Skeletal muscle cell (primary cell): ENCODE measurements around the gene SPINK1.
"Not testable (repeated sequence)": the region's sequence is repeated elsewhere in the genome, so short reads cannot be mapped to it uniquely, and the experiment has no call there.

Experiments
- DNase-seq: peaks from one replicate; pipeline ENCODE4 v3.0.0-alpha.2; 2010; ENCODE audit warnings: low read depth
- H3K4me3 ChIP-seq: 2 replicates; pipeline ENCODE4 v1.5.1; 2011; ENCODE audit warnings: low read depth, mild to moderate bottlenecking, control low read depth, low read length, moderate library complexity

SPINK1 gene, protein sequence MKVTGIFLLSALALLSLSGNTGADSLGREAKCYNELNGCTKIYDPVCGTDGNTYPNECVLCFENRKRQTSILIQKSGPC

DNA sequence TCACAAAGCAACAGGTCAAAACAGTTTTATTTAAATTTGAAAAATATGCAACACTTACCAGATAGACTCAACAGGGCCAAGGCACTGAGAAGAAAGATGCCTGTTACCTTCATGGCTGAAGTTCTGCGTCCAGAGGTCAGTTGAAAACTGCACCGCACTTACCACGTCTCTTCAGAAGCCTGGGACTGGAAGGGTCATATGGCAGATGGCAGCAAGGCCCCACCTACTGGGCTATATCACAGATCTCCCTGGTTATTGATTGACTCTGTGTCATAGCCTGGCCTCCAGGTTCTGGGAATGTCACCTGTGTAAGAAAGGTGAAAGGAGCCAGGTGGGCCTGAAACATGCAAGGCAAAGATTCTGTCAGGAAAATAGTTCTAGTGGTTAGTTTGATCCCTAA is at the start of gene SPINK1:
TSS of gene SPINK1 (minus strand) at position 207 of the 400 bp plus-strand sequence. CDS start at position 113, 94 bp downstream.
- DNase-seq: no peak
- no peak within 1 kb of the TSS for H3K4me3 ChIP-seq

DNA sequence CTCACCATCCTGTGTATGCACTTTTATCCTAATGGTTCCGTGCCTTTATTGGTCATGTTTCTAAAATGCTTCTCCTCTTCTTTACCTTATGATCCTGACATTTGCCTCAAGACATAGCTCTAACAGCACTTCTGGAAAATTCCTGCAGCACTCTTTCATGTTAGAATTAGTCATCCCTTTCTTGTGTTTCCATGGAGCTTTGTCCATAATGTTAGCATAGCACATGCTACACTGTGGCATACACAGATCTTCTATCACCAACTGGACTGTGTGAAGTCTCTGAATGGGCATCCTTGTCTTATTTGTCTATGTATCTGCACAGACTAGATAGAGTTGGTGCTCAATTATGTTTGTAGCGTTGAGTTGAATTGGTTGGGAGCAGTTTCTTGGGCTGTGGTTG is 49.0 kb upstream of the SPINK1 start:
- H3K4me3 ChIP-seq: no peak overlapping the region
- DNase-seq: no peak

DNA sequence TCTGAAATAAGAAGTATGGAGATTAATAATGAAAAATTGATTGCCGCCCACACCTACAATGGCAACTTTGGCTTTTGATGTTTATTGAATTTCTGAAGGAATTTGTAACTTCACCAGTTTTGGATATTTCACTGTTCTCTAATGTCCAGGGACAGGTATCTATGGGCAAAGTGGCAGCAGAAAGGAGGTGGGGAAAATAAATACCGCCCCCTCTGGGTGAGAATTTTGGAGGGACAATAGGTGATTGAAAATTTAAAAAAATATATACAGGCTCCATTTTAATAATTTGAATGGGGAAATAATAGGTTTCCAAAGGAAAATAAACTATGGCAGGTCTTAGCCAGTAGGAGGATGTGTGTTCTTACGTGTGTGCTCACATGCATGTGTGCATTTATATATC is 48.3 kb upstream of the SPINK1 start:
- no peak for DNase-seq
- H3K4me3 ChIP-seq: no peak overlapping the region

DNA sequence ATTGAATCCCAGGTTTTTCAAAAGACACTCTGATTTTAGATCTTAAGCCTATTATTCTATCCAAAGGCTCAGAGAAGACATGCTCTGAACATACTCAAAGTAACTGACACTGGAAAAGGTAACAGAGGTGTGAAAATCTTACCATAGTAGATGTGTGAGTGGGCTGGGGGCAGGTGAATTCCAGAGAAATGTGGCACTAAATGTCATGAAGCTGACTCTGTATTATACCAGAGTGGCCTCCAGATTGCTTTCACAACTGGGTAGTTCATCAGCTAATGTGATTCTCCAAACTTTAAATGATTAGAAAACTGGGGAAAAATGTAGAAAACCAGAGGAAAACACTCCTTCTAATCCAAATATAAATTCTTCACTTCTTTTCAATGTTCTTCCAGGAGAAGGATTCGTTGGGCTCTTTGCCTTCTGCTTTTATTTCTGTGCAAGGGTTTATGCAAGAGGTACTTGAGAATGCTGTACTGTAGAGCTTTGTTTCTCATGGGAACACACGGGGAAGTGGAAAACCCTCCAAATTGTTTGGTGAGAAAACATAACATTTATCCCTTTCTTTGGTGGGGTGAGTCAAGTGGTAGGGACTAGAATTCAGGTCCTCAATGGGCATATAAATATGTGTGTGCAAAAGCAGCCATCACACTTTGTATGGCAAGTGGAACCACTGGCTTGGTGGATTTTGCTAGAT is 46.7 kb upstream of the SPINK1 start, which contains the start of gene SCGB3A2:
TSS of gene SCGB3A2 (plus strand) at position 646 of the 694 bp plus-strand sequence. CDS start 93 bp downstream, outside the sequence.
- no peak for DNase-seq
- H3K4me3 ChIP-seq: no peak within 1 kb of the TSS

DNA sequence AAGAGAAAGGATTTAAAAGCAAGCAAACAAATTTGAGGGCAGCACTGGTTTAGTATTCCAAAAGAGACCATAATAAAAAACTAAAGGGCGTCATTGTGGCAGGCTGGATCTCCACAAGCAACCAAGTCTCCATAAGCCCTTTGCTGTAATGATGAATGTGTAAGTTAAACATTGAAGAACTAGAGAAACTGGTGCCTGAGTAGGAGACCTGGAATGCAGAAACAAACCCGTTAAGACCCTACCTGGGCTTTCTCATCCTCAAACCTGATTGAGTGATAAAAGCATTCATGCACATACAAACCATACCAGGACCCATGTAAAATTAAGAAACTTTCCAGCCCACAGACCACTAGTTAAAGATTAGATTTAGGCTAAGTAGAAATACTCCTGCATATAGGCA is 45.2 kb upstream of the SPINK1 start:
- no peak for DNase-seq
- no peak overlapping the region for H3K4me3 ChIP-seq

DNA sequence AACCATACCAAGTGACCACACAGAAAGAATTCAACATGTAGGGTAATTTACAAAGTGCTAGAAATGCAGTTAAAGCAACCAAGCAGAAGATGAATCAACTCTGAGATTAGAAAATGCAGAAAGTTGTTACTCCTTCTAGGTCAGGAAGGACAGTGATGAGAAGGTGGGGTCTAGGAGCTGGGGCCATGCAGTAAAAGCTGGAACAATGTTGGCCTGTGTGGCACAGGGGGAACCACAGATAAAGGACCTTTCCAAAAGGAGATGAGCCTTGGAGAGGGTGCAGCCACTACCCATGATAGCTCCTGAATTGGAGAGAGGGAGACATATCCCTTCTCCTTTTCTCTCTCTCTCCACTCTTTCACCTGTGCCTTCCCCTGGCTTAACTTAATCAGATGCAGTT is 44.7 kb upstream of the SPINK1 start:
- H3K4me3 ChIP-seq: no peak overlapping the region
- DNase-seq: no peak

DNA sequence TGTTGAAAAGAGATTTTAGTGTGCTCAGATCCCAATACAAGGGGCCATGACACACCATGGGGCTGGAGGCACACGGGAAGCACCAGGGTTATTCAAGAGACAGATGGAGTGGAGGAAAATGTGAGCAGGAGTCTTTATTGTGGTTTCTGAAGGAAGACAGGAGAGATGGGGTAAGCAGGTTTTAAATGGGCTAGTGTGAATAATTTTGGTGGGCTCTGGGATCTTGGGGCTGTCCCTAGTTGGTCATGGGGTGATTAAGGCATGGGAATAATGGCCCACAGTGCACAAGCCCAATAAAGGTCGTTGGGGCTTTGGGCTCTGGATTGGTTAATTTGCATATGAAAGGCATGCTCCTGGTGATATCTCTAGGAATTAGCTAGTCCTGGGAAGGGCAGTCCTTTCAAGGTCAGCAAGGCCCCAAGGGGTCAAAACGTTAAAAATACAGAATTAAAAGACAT is 43.5 kb upstream of the SPINK1 start:
- no peak overlapping the region for H3K4me3 ChIP-seq
- DNase-seq: no peak

DNA sequence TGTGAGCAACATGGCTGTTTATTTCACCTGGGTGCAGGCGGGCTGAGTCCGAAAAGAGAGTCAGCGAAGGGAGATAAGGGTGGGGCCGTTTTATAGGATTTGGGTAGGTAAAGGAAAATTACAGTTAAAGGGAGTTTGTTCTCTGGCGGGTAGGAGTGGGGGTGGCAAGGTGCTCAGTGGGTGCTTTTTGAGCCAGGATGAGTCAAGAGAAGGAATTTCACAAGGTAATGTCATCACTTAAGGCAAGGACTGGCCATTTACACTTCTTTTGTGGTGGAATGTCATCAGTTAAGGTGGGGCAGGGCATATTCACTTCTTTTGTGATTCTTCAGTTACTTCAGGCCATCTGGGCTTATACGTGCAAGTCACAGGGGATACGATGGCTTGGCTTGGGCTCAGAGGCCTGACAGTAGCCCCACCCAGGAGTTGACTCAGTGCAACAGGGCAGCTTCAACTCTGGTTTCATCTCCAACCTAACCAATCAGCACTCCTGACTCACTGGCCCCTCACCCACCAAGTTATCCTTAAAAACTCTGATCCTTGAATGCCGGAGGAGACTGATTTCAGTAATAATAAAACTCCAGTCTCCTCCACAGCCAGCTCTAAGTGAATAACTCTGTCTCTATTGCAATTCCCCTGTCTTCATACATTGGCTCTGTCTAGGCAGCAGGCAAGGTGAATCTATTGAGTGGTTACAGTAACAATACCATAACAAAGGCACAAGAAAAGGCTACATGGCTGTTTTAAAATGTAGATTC is 42.8 kb upstream of the SPINK1 start:
- not testable (repeated sequence) for DNase-seq

DNA sequence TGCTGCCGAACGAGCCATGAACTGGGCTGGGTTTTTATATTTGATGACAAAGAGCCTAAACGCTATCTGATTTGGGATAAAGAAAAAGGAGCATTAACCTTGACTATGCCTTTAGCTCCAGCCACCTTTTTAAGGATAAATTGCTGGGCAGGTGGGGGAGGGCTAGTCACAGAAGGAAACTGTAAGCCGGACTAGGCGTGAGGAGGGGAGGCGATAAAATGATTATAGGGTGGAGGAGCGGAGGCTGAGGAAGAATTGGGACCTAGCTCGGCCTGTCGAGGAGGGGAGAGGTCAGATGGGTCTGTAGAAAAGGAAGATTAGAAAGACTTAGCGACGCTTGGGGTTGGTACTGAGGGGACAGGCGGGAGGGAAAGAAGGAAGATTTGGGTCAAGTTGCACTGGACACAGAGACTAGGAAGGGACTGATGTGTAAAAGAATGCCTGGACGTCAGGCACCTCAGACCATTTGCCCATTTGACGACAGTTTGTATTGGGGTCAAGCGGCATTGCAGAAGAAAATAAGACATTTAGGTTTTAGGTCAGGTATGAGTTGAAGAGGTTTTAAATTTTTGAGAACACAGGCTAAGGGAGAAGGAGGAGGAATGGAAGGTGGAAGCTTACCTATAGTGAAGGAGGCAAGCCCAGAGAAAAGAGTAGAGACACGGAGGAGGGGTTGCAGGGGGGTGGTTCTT is 41.4 kb upstream of the SPINK1 start:
- H3K4me3 ChIP-seq, DNase-seq: not testable (repeated sequence)

More for the DNA sequence above, 42.8 kb upstream of the SPINK1 start:
- not testable (repeated sequence) for H3K4me3 ChIP-seq

DNA sequence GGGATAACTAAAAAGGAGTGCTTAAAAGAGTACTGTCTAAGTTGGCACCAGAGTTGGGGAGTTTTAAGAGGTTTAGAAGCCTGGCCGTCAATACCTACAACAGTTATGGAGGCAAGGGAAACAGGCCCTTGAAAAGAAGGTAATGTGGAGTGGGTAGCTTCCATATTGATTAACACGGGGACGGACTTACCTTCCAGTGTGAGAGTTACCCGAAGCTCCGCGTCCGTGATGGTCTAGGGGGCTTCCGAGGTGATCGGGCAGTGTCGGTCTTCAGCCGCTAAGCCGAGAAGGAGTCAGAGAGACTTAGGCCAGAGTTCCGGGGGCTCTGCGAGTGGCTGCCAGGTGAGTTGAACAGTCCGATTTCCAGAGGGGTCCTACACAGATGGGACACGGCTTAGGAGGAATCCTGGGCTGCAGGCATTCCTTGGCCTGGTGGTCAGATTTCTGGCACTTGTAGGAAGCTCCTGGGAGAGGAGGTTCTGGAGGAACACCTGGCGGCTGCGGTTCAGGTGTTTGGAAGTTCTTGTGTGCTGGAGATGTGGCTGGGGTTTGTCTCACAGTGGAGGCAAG is 40.6 kb upstream of the SPINK1 start:
- DNase-seq, H3K4me3 ChIP-seq: not testable (repeated sequence)

DNA sequence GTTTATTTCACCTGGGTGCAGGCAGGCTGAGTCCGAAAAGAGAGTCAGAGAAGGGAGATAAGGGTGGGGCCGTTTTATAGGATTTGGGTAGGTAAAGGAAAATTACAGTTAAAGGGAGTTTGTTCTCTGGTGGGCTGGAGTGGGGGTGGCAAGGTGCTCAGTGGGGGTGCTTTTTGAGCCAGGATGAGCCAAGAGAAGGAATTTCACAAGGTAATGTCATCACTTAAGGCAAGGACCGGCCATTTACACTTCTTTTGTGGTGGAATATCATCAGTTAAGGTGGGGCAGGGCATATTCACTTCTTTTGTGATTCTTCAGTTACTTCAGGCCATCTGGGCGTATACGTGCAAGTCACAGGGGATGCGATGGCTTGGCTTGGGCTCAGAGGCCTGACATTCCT is 38.4 kb upstream of the SPINK1 start:
- not testable (repeated sequence) for DNase-seq, H3K4me3 ChIP-seq

DNA sequence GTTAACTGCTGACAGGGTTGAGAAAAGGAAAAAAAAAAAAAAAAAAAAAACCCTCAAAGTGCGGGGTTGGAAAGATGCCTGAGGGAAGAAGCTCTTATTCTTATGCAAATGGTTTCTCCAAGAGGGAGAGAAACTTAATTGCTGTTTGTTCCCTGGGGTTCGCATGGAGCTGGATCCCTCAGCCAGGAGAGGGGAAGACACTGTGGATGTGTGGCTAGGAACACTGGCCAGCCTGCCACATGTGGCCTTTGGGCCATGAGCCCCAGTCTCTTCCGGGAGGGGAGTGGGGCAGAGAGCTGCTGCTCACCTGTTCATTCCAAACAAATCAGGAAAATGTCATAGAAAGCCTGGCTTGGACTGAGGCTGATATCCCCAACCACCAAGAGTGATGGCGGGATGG is 37.6 kb upstream of the SPINK1 start:
- no peak for DNase-seq
- H3K4me3 ChIP-seq: no peak overlapping the region

DNA sequence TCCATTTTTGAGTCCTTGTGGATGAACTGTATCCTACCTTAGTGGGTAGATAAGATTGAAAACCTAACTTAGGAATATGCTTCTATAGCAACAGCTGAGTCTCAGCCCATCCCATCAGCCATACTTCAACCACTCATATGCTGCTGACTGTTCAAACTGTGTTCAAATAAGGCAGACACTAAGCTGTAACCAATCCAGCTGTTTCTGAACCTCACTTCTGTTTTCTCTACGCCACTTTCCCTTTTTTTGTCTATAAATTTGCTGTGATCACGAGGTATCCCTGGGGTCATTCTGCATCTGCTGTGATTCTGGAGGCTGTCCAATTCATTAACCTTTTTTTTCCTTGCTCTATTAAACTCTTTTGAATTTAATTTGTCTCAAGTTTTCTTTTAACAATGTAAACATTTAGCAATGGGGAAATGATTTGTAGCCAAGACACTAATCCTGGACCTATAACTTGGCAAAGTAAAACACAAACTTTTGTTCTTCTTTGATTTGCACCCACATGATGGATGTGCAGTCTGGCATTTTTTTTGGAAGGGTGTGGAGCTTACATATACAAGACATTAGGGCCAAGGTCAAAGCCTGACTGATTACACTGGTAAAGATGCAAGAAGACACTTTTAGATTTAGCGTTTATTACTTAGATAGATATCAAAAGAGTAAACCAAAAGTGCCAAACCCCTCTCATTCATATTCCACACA is 32.1 kb upstream of the SPINK1 start:
- DNase-seq: no peak
- H3K4me3 ChIP-seq: no peak overlapping the region

DNA sequence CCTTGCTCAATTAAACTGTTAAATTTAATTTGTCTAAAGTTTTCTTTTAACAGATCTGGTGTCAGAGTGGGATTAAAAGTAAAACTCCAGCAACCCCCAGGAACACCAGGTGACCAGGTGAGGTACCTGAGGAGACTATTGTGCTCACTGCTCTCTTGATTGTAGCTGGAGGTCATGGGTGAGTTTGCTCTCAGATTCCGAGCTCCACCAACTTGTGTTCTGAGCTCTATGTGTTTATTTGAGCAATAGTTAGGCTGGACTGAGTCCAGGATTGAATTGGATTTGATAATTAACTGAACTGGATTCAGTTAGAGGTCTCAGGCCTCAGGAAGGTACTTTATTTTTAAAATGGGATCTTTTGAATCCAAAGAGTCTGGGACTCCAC is 29.2 kb upstream of the SPINK1 start:
- DNase-seq: no peak
- no peak overlapping the region for H3K4me3 ChIP-seq

DNA sequence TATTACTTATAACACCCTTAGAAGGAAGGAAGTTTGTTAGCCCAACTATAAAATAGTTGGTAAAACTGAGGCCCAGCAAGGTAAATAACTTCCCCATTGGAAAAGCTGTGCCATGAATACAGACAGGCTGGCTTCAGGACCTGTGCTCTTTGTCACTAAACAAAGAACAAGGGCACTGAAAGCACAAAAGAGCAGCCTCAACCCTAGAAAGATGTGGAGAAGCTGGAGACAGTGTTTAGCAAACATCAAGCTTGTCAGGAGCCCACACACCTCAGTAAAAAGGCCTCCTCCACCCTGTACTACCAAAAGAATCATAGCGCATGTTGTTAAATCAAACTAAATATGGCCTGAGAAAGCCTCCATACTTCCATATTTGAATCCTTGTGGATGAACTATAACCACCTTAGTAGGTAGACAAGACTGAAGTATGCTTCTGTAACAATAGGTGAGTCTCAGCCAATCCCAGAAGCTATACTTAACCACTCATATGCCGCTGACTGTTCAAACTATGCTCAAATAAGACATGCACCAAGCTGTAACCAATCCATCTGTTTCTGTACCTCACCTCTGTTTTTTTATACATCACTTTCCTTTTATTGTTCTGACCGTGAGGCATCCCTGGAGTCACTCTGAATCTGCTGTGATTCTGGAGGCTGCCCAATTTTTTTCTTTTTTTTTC is 28.6 kb upstream of the SPINK1 start:
- DNase-seq: no peak
- H3K4me3 ChIP-seq: no peak overlapping the region

DNA sequence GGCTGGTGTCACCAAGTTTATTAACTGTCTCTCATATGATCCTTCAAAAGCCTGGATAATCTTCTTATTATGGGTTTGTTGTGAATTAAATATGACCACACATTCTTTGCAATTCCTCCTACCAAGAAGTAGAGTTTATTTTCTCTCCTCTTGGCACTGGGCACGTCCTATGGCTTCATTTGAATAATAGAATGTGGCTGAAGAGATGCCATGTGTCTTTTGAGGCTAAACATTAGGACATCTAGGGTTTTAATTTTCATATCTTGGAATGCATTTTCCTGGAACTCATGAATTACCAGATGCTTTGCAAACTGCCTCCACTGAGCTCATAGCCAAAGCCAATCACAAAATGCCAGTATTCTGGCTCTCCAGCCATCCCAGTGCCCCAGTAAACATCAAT is 27.1 kb upstream of the SPINK1 start:
- no peak for DNase-seq

DNA sequence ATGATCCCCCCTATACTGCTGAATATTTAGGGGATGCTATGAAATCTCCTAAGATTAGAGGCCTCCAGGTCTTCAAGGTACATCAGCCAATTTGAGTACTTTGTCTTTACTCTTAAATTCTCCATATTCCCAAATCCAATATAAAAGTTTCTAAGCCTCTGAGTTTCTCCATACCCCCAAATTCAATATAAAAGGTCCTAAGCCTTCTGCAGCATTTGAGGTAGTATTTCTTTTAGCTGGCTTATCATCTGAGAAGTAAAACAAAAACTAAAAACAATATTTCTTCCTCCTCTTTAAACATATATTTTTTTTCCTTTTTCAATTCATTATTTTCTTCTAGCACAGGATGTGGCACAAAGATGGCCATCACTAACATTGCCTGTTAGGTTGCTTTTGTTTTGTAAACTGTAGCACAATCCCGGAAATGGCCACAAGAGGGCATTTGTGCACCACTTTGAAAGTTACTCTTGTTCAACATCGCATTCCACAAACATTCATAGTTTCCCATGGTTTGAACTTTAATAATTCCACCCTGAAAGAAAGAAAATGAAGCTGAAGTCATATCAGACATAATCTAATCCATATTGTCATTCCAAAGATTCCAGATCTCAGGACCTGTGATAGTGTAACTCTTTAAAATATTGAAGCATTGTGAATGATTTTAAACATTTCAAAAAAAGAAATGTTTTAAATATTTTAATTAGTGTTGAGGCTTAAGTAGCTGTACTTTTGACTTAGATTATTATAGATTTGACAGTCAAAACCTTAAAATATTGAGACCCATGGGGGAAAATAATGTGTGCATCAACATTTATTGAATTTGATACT is 26.0 kb upstream of the SPINK1 start:
- peak; percentile 11 for DNase-seq
- H3K4me3 ChIP-seq: no peak overlapping the region

More for the DNA sequence above, 27.1 kb upstream of the SPINK1 start:
- no peak overlapping the region for H3K4me3 ChIP-seq

DNA sequence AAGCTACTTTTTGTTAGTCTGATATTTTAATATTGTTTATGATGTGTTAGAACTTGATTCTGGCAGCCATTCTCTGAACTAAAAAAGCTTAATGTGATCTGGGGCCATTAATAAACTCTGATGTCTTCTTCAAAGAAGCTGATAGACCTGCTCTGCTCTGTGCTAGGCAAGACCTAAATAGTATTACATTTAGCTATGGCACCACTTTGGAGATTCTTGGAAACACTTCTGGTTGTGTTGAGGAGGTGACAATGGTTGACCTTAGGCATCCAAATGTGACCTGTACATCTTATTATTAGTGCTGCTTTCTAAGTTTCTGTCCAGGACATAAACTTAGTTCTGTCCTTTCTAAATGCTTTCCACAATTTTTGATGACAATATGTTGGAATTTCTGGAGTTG is 25.3 kb upstream of the SPINK1 start:
- H3K4me3 ChIP-seq: no peak overlapping the region

More for the DNA sequence above, 25.3 kb upstream of the SPINK1 start:
- DNase-seq: no peak
